NCI-H2081 (cell line): ENCODE results near the gene GULP1.
"Not testable (repeated sequence)": the region's sequence is repeated elsewhere in the genome, so short reads cannot be mapped to it uniquely, and the experiment has no call there.

Source experiments
- DNase-seq, 2 experiments: peaks; one replicate each; lab custom pipeline; 2025; lab: John Stamatoyannopoulos, UW

GULP1 gene

GRCh38 chr2:188601391-188601790, 309.7 kb downstream of the GULP1 start:
- no peak for DNase-seq

GRCh38 chr2:188601927-188602326, 310.3 kb downstream of the GULP1 start:
- DNase-seq: no peak

GRCh38 chr2:188604579-188604978, 312.9 kb downstream of the GULP1 start:
- no peak for DNase-seq

GRCh38 chr2:188605609-188606584, 314.2 kb downstream of the GULP1 start:
- DNase-seq: not testable (repeated sequence)

GRCh38 chr2:188606596-188606995, 314.9 kb downstream of the GULP1 start:
- not testable (repeated sequence) for DNase-seq

- no peak for DNase-seq
Observed at GRCh38 chr2:188607501-188607900, 315.8 kb downstream of the GULP1 start.

- DNase-seq: no peak
Observed at GRCh38 chr2:188609321-188610049, 317.8 kb downstream of the GULP1 start.

- DNase-seq: no peak
Observed at GRCh38 chr2:188610050-188610444, 318.4 kb downstream of the GULP1 start.

GRCh38 chr2:188610827-188611226, 319.2 kb downstream of the GULP1 start:
- DNase-seq: no peak

GRCh38 chr2:188619146-188619545, 327.5 kb downstream of the GULP1 start:
- no peak for DNase-seq

GRCh38 chr2:188620916-188621315, 329.2 kb downstream of the GULP1 start:
- peak in 1 of 2 experiments; percentile 26 for DNase-seq

- no peak for DNase-seq
Observed at GRCh38 chr2:188622601-188623260, 331.1 kb downstream of the GULP1 start.

- no peak for DNase-seq
Observed at GRCh38 chr2:188623995-188624643, 332.4 kb downstream of the GULP1 start.

GRCh38 chr2:188627471-188627870, 335.8 kb downstream of the GULP1 start:
- DNase-seq: no peak

GRCh38 chr2:188628989-188629752, 337.5 kb downstream of the GULP1 start:
- no peak for DNase-seq

- no peak for DNase-seq
Observed at GRCh38 chr2:188629753-188630527, 338.3 kb downstream of the GULP1 start.

GRCh38 chr2:188631037-188631809, 339.5 kb downstream of the GULP1 start:
- no peak for DNase-seq

GRCh38 chr2:188634656-188635055, 343.0 kb downstream of the GULP1 start:
- DNase-seq: no peak
